ENCODE results near the gene RABGAP1L. TPM values are rescaled to one million over a fixed set of nuclear protein-coding genes. Genes with fewer than 3 reads are reported as not detected.

Gene RABGAP1L
- total RNA-seq, 1 experiment from 2014 or later, result 29.3 TPM

DNA sequence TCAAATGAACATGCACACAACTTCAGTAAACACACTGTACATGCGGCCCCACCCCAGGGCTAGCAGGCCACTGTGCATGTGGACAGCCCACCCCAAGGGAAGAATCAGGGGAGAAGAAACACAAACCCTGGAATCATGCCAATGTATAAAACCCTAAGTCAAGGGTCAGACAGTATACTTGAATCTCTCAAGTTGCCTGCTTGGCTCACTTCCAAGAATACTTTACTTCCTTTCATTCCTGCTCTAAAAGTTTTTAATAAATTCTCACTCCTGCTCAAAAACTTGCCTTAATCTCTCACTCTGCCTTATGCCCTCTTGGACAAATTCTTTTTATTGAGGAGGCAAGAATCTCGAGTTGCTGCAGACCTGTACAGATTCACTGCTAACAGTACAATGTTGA is 609.2 kb downstream of the RABGAP1L start:
- Histone ChIP-seq H3K4me3 (replicated peaks in 1 of 2; ENCODE audit: low read depth in 1 of 2, low read length in 2 of 2) (no peak overlapping the region), H3K9me3 (ENCODE audit: control insufficient read depth in 1 of 2, insufficient read depth in 1 of 2, low read depth in 1 of 2, low read length in 2 of 2) (no peaks in the 10 kb centered on the region), H3K4me1 (ENCODE audit: control insufficient read depth in 1 of 2, insufficient read depth in 2 of 2, low read length in 2 of 2) (no peaks in the 10 kb centered on the region), H3K9ac (ENCODE audit: low read length) (no peak overlapping the region), H2AFZ (ENCODE audit: low read depth, low read length, poor library complexity, severe bottlenecking) (no peak overlapping the region), H3K79me2 (ENCODE audit: insufficient read depth, low read length) (no peaks in the 10 kb centered on the region), H3K4me2 (ENCODE audit: low read length) (no peak overlapping the region), H3K9me2 (ENCODE audit: insufficient read depth) (no peaks in the 10 kb centered on the region), H3K36me3 (ENCODE audit: control insufficient read depth in 1 of 2, insufficient read depth in 2 of 2, low read length in 2 of 2) (no peaks in the 10 kb centered on the region), H3K27me3 (ENCODE audit: insufficient read depth, low read length) (no peaks in the 10 kb centered on the region), H3K27ac (ENCODE audit: low read depth, low read length) (no peak overlapping the region), H4K20me1 (ENCODE audit: insufficient read depth) (no peaks in the 10 kb centered on the region)
- ChIA-PET POLR2A (no interaction called here), RAD21 (ENCODE audit: low non-redundant PET in 1 of 2, low total read pairs in 2 of 2, uncharacterized antibody in 2 of 2, unreplicated experiment in 2 of 2) (no interaction called here), CTCF (interaction anchor here (0.9 kb wide), 1 partner anchor 230 kb away, joined by 4 read pairs; no protein-coding TSS in a partner anchor)
- intact Hi-C loops (cut with micrococcal nuclease), result no loop called here
- no peak for ATAC-seq
- DNase-seq (ENCODE audit: low read depth, low spot score), result no peak
- TF ChIP-seq, protein P1, sequence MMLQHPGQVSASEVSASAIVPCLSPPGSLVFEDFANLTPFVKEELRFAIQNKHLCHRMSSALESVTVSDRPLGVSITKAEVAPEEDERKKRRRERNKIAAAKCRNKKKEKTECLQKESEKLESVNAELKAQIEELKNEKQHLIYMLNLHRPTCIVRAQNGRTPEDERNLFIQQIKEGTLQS (IDR thresholded peaks at IDR 0.05), result no peak
- no peak for TF ChIP-seq RAD21 (IDR thresholded peaks at IDR 0.05; ENCODE audit: low read depth)
- TF ChIP-seq EGR1 (IDR thresholded peaks at IDR 0.05; ENCODE audit: low read depth), result no peak
- no peak for TF ChIP-seq JUND (IDR thresholded peaks at IDR 0.05)
- no TSS peak for BruUV-seq (replicated peaks)

DNA sequence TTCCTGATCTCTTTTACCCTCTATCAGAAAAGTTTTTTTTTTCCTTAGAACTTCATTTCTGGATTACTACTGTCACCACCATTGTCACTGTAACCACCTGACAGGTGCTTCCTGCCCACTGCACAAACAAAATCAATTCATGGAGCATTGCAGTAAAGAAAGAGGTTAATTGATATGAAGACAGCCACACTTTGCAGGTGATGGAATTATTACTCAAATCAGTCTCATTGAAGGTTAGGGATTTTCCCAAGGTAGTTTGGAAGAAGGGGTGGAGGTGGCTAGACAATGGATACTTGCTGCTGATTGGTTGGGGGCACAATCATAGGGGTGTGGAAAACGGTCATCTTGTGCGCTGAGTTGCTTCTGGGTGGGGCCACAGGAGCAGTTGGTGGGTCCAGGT is 609.6 kb downstream of the RABGAP1L start:
- Histone ChIP-seq H3K4me2 (ENCODE audit: low read length) (no peak overlapping the region), H3K79me2 (ENCODE audit: insufficient read depth, low read length) (no peaks in the 10 kb centered on the region), H3K36me3 (ENCODE audit: control insufficient read depth in 1 of 2, insufficient read depth in 2 of 2, low read length in 2 of 2) (no peaks in the 10 kb centered on the region), H3K9me2 (ENCODE audit: insufficient read depth) (no peaks in the 10 kb centered on the region), H3K4me1 (ENCODE audit: control insufficient read depth in 1 of 2, insufficient read depth in 2 of 2, low read length in 2 of 2) (no peaks in the 10 kb centered on the region), H3K9ac (ENCODE audit: low read length) (no peak overlapping the region), H3K9me3 (ENCODE audit: control insufficient read depth in 1 of 2, insufficient read depth in 1 of 2, low read depth in 1 of 2, low read length in 2 of 2) (no peaks in the 10 kb centered on the region), H3K27ac (ENCODE audit: low read depth, low read length) (no peak overlapping the region), H3K27me3 (ENCODE audit: insufficient read depth, low read length) (no peaks in the 10 kb centered on the region), H3K4me3 (replicated peaks in 1 of 2; ENCODE audit: low read depth in 1 of 2, low read length in 2 of 2) (no peak overlapping the region), H2AFZ (ENCODE audit: low read depth, low read length, poor library complexity, severe bottlenecking) (no peak overlapping the region), H4K20me1 (ENCODE audit: insufficient read depth) (no peaks in the 10 kb centered on the region)
- RAD21 ChIA-PET (ENCODE audit: low non-redundant PET in 1 of 2, low total read pairs in 2 of 2, uncharacterized antibody in 2 of 2, unreplicated experiment in 2 of 2), result no interaction called here
- CTCF ChIA-PET, result no interaction called here
- intact Hi-C loops (cut with micrococcal nuclease), result no loop called here
- BruUV-seq (replicated peaks), result no TSS peak
- ATAC-seq (no peak), DNase-seq (ENCODE audit: low read depth, low spot score) (no peak)
- POLR2A ChIA-PET, result no interaction called here
- TF ChIP-seq, protein P2, sequence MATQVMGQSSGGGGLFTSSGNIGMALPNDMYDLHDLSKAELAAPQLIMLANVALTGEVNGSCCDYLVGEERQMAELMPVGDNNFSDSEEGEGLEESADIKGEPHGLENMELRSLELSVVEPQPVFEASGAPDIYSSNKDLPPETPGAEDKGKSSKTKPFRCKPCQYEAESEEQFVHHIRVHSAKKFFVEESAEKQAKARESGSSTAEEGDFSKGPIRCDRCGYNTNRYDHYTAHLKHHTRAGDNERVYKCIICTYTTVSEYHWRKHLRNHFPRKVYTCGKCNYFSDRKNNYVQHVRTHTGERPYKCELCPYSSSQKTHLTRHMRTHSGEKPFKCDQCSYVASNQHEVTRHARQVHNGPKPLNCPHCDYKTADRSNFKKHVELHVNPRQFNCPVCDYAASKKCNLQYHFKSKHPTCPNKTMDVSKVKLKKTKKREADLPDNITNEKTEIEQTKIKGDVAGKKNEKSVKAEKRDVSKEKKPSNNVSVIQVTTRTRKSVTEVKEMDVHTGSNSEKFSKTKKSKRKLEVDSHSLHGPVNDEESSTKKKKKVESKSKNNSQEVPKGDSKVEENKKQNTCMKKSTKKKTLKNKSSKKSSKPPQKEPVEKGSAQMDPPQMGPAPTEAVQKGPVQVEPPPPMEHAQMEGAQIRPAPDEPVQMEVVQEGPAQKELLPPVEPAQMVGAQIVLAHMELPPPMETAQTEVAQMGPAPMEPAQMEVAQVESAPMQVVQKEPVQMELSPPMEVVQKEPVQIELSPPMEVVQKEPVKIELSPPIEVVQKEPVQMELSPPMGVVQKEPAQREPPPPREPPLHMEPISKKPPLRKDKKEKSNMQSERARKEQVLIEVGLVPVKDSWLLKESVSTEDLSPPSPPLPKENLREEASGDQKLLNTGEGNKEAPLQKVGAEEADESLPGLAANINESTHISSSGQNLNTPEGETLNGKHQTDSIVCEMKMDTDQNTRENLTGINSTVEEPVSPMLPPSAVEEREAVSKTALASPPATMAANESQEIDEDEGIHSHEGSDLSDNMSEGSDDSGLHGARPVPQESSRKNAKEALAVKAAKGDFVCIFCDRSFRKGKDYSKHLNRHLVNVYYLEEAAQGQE (IDR thresholded peaks at IDR 0.05; ENCODE audit: low read depth), result no peak
- TF ChIP-seq, protein P3, sequence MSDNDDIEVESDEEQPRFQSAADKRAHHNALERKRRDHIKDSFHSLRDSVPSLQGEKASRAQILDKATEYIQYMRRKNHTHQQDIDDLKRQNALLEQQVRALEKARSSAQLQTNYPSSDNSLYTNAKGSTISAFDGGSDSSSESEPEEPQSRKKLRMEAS (IDR thresholded peaks at IDR 0.05), result no peak
- TF ChIP-seq SIN3A (IDR thresholded peaks at IDR 0.05; ENCODE audit: low read depth) (no peak), ZNF274 (IDR thresholded peaks at IDR 0.05; ENCODE audit: low read depth, low read length) (no peak), FOSL1 (IDR thresholded peaks at IDR 0.05; ENCODE audit: low read depth) (no peak), EZH2 (IDR thresholded peaks at IDR 0.05) (no peak), CBX3 (IDR thresholded peaks at IDR 0.05; ENCODE audit: low read depth) (no peak), SRF (IDR thresholded peaks at IDR 0.05; ENCODE audit: low read depth) (no peak), RAD21 (IDR thresholded peaks at IDR 0.05; ENCODE audit: low read depth) (no peak)
- TF ChIP-seq, protein P4, sequence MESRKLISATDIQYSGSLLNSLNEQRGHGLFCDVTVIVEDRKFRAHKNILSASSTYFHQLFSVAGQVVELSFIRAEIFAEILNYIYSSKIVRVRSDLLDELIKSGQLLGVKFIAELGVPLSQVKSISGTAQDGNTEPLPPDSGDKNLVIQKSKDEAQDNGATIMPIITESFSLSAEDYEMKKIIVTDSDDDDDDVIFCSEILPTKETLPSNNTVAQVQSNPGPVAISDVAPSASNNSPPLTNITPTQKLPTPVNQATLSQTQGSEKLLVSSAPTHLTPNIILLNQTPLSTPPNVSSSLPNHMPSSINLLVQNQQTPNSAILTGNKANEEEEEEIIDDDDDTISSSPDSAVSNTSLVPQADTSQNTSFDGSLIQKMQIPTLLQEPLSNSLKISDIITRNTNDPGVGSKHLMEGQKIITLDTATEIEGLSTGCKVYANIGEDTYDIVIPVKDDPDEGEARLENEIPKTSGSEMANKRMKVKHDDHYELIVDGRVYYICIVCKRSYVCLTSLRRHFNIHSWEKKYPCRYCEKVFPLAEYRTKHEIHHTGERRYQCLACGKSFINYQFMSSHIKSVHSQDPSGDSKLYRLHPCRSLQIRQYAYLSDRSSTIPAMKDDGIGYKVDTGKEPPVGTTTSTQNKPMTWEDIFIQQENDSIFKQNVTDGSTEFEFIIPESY (IDR thresholded peaks at IDR 0.05; ENCODE audit: extremely low read depth, insufficient replicate concordance, low read length), result no peak
- TF ChIP-seq, protein P5, sequence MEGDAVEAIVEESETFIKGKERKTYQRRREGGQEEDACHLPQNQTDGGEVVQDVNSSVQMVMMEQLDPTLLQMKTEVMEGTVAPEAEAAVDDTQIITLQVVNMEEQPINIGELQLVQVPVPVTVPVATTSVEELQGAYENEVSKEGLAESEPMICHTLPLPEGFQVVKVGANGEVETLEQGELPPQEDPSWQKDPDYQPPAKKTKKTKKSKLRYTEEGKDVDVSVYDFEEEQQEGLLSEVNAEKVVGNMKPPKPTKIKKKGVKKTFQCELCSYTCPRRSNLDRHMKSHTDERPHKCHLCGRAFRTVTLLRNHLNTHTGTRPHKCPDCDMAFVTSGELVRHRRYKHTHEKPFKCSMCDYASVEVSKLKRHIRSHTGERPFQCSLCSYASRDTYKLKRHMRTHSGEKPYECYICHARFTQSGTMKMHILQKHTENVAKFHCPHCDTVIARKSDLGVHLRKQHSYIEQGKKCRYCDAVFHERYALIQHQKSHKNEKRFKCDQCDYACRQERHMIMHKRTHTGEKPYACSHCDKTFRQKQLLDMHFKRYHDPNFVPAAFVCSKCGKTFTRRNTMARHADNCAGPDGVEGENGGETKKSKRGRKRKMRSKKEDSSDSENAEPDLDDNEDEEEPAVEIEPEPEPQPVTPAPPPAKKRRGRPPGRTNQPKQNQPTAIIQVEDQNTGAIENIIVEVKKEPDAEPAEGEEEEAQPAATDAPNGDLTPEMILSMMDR (IDR thresholded peaks at IDR 0.05 in 2 of 3, conservative IDR thresholded peaks at IDR 0.05 in 1 of 3; ENCODE audit: borderline replicate concordance in 1 of 3, insufficient read depth in 1 of 3, low read depth in 2 of 3, low read length in 2 of 3), result no peak

Measured in HCT116 (cell line).